Measurements from ENCODE around the gene HORMAD1.

DNA sequence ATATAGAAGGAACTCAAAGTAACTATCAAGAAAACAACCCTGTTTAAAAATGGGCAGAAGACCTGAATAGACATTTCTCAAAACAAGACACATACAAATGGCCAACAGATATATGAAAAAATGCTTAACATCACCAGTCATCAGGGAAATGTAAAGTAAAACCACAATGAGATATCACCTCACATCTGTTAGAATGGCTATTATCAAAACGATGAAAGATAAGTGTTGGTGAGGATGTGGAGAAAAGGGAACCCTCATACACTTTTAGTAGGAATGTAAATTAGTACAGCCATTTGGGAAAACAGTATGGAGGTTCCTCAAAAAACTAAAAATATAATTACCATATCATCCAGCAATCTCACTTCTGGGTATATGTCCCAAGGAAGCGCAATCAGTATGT, 41.9 kb upstream of the HORMAD1 start:
- TF ChIP-seq, protein P1, sequence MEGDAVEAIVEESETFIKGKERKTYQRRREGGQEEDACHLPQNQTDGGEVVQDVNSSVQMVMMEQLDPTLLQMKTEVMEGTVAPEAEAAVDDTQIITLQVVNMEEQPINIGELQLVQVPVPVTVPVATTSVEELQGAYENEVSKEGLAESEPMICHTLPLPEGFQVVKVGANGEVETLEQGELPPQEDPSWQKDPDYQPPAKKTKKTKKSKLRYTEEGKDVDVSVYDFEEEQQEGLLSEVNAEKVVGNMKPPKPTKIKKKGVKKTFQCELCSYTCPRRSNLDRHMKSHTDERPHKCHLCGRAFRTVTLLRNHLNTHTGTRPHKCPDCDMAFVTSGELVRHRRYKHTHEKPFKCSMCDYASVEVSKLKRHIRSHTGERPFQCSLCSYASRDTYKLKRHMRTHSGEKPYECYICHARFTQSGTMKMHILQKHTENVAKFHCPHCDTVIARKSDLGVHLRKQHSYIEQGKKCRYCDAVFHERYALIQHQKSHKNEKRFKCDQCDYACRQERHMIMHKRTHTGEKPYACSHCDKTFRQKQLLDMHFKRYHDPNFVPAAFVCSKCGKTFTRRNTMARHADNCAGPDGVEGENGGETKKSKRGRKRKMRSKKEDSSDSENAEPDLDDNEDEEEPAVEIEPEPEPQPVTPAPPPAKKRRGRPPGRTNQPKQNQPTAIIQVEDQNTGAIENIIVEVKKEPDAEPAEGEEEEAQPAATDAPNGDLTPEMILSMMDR (IDR thresholded peaks at IDR 0.05), result no peak
- TF ChIP-seq POLR2A (IDR thresholded peaks at IDR 0.05) (no peak), EP300 (IDR thresholded peaks at IDR 0.05) (no peak)

Measured in tibial nerve (tissue), 4 donors.